HepG2 (cell line): ENCODE measurements around the gene PTPN3. TPM values are rescaled to one million over a fixed set of nuclear protein-coding genes. Genes with fewer than 3 reads are reported as not detected.

Experiments
- ATF7-NPFF ChIP-seq: sonication (generic); formaldehyde crosslinking; IDR thresholded peaks from 2 replicates; pipeline ENCODE4 v1.8.1; 2023; ENCODE audit warnings: mild to moderate bottlenecking, low read depth, missing genetic modification reagents, moderate library complexity
- ATRX ChIP-seq: sonication (generic); formaldehyde crosslinking; IDR thresholded peaks from 2 replicates; pipeline ENCODE4 v1.4.0; 2020; ENCODE audit warnings: missing genetic modification reagents, borderline replicate concordance
- FIP1L1 ChIP-seq: fragments of 200-400 bp; formaldehyde crosslinking; IDR thresholded peaks from 2 replicates; pipeline ENCODE4 v1.6.1; 2018; ENCODE audit warnings: low read depth, mild to moderate bottlenecking, low read length, moderate library complexity, borderline replicate concordance; ENCODE audit not compliant: insufficient read depth
- HBP1 ChIP-seq: IDR thresholded peaks from 2 replicates; pipeline ENCODE4 v1.6.1; 2016; ENCODE audit warnings: low read depth, control low read depth
- MYC ChIP-seq: sonication (generic); formaldehyde crosslinking; IDR thresholded peaks from 2 replicates; pipeline ENCODE4 v1.9.0; 2021; ENCODE audit warnings: missing genetic modification reagents, borderline replicate concordance
- NFIC ChIP-seq: IDR thresholded peaks from 2 replicates; pipeline ENCODE4 v1.6.1; 2012; ENCODE audit warnings: mild to moderate bottlenecking, low read length, inconsistent platforms
- NKX3-1 ChIP-seq: sonication (generic); formaldehyde crosslinking; IDR thresholded peaks from 2 replicates; pipeline ENCODE4 v1.5.0; 2020; ENCODE audit warnings: missing genetic modification reagents
- ONECUT2 ChIP-seq: sonication (generic); formaldehyde crosslinking; IDR thresholded peaks from 2 replicates; pipeline ENCODE4 v1.4.0; 2020; ENCODE audit warnings: missing genetic modification reagents
- PREB ChIP-seq: sonication (generic); formaldehyde crosslinking; IDR thresholded peaks from 2 replicates; pipeline ENCODE4 v1.4.0; 2020; ENCODE audit warnings: missing genetic modification reagents
- RCOR2 ChIP-seq: IDR thresholded peaks from 2 replicates; pipeline ENCODE4 v1.6.1; 2016; ENCODE audit warnings: missing biosample characterization, missing genetic modification reagents
- RXRA ChIP-seq: sonication (generic); formaldehyde crosslinking; IDR thresholded peaks from 2 replicates; pipeline ENCODE4 v1.5.1; 2020; ENCODE audit warnings: missing genetic modification reagents
- ZNF280B ChIP-seq: sonication (generic); formaldehyde crosslinking; IDR thresholded peaks from 2 replicates; pipeline ENCODE4 v1.5.0; 2020; ENCODE audit warnings: missing genetic modification reagents, mild to moderate bottlenecking, borderline replicate concordance
- ZNF3 ChIP-seq: IDR thresholded peaks from 2 replicates; pipeline ENCODE4 v1.7.0; 2017; ENCODE audit warnings: inconsistent platforms
- ZNF33A ChIP-seq: sonication (generic); formaldehyde crosslinking; IDR thresholded peaks from 2 replicates; pipeline ENCODE4 v1.5.1; 2020; ENCODE audit warnings: missing genetic modification reagents, mild to moderate bottlenecking, moderate library complexity, borderline replicate concordance
- ZNF362 ChIP-seq: sonication (generic); formaldehyde crosslinking; IDR thresholded peaks from 2 replicates; pipeline ENCODE4 v1.4.0; 2020; ENCODE audit warnings: missing genetic modification reagents, mild to moderate bottlenecking, borderline replicate concordance
- ZNF687 ChIP-seq: sonication (generic); formaldehyde crosslinking; IDR thresholded peaks from 2 replicates; pipeline ENCODE4 v1.5.1; 2020; ENCODE audit warnings: mild to moderate bottlenecking, missing genetic modification reagents, moderate library complexity
- ZNF782 ChIP-seq: sonication (generic); formaldehyde crosslinking; IDR thresholded peaks from 2 replicates; pipeline ENCODE4 v1.4.0; 2020; ENCODE audit warnings: missing genetic modification reagents, mild to moderate bottlenecking, borderline replicate concordance
- polyA plus RNA-seq, 8 experiments: library from polyadenylated mRNA; depleted of rRNA in 3 of 8; stranded (reverse) in 7 of 8; unstranded in 1 of 8; fragments of >200 nt; fragmentation: Illumina TruSeq in 4 of 8; extraction: Trizol in 4 of 8; gene quantifications; 2 replicates each; pipeline versions ENCODE4 v1.2.1 to v1.2.3, GENCODE V29; 2011 to 2016; ENCODE audit warnings: low read depth in 4 of 8, missing spikeins in 1 of 8, mixed read lengths in 1 of 8; ENCODE audit not compliant: insufficient read depth in 1 of 8
- total RNA-seq, 5 experiments: library from RNA; depleted of rRNA; stranded (reverse); fragments of >200 nt; fragmentation: Illumina TruSeq; extraction: Trizol; gene quantifications; 2 replicates each; pipeline ENCODE4 v1.2.3, GENCODE V29; 2016; ENCODE audit warnings: low read depth in 1 of 5

PTPN3 gene
- total and polyA plus RNA-seq, 2 of the 13 experiments (the other 11 are each of a cell fraction or from before 2014, with no cell fraction given) = 5.6 to 20.5 TPM

- TF ChIP-seq ZNF280B (0 out of 2 replicates have a peak, but pooled peaks have one; percentile 44), MYC (CRISPR knock-in tag) (peak; percentile 46; the same call in 1 of the 2 replicates), ATRX (CRISPR knock-in tag) (no peak), PREB (no peak), RXRA (peak; percentile 20; the same call in 1 of the 2 replicates), ZNF362 (CRISPR knock-in tag) (no peak), RCOR2 (CRISPR knock-in tag) (0 out of 2 replicates have a peak, but pooled peaks have one; percentile 14), HBP1 (CRISPR knock-in tag) (0 out of 2 replicates have a peak, but pooled peaks have one; percentile 6), ZNF782 (no peak), ZNF3 (peak; percentile 71), NKX3-1 (CRISPR knock-in tag) (no peak), ZNF687 (peak; percentile 61), NFIC (no peak), ZNF33A (CRISPR knock-in tag) (no peak), FIP1L1 (no peak), ONECUT2 (no peak), ATF7-NPFF (CRISPR knock-in tag) (0 out of 2 replicates have a peak, but pooled peaks have one; percentile 15)
Observed at GRCh38 chr9:109498195-109499092, at the start of gene PTPN3 (continued).
